Smooth muscle cell (in vitro differentiated cells): ENCODE measurements around the gene NFKB2. TPM values are rescaled to one million over a fixed set of nuclear protein-coding genes. Genes with fewer than 3 reads are reported as not detected.
A peak's percentile ranks its signal among the peaks of the same experiment; 100 is the strongest.

Source experiments
- DNase-seq: peaks from one replicate; lab custom pipeline; 2025; ENCODE audit not compliant: unreplicated experiment; lab: John Stamatoyannopoulos, UW
- H2AFZ ChIP-seq: fragments of 200-600 bp; sonication (generic); 2 replicates; pipeline ENCODE4 v1.6.0; 2016; ENCODE audit warnings: antibody characterized with exemption, low read depth, mild to moderate bottlenecking
- H3F3A ChIP-seq: fragments of 200-600 bp; sonication (generic); 2 replicates; pipeline ENCODE4 v1.6.0; 2017; ENCODE audit warnings: antibody characterized with exemption, low read depth
- H3K27ac ChIP-seq: fragments of 200-600 bp; sonication (generic); 2 replicates; pipeline ENCODE4 v1.5.1; 2016; ENCODE audit warnings: low read depth, mild to moderate bottlenecking
- H3K27me3 ChIP-seq: fragments of 200-600 bp; sonication (generic); 2 replicates; pipeline ENCODE4 v1.6.1; 2016; ENCODE audit warnings: low read depth, mild to moderate bottlenecking
- H3K36me3 ChIP-seq: fragments of 200-600 bp; sonication (generic); 2 replicates; pipeline ENCODE4 v1.5.1; 2016; ENCODE audit warnings: low read depth
- H3K4me1 ChIP-seq: fragments of 200-600 bp; sonication (generic); 2 replicates; pipeline ENCODE4 v1.5.1; 2016; ENCODE audit warnings: low read depth
- H3K4me2 ChIP-seq: fragments of 200-600 bp; sonication (generic); 2 replicates; pipeline ENCODE4 v1.6.0; 2016; ENCODE audit warnings: mild to moderate bottlenecking
- H3K4me3 ChIP-seq: fragments of 200-600 bp; sonication (generic); 2 replicates; pipeline ENCODE4 v1.5.1; 2016; ENCODE audit warnings: mild to moderate bottlenecking
- H3K79me2 ChIP-seq: fragments of 200-600 bp; sonication (generic); 2 replicates; pipeline ENCODE4 v1.6.0; 2016; ENCODE audit warnings: low read depth, mild to moderate bottlenecking
- H3K9ac ChIP-seq: fragments of 200-600 bp; sonication (generic); 2 replicates; pipeline ENCODE4 v1.6.0; 2016; ENCODE audit warnings: low read depth
- H3K9me3 ChIP-seq: fragments of 200-600 bp; sonication (generic); replicated peaks from 2 replicates; pipeline ENCODE4 v1.5.1; 2016; ENCODE audit warnings: low read depth
- H4K20me1 ChIP-seq: fragments of 200-600 bp; sonication (generic); 2 replicates; pipeline ENCODE4 v1.6.0; 2016; ENCODE audit warnings: low read depth
- CTCF ChIP-seq: fragments of 200-600 bp; sonication (generic); IDR thresholded peaks from 2 replicates; pipeline ENCODE4 v1.5.1; 2017; ENCODE audit warnings: borderline replicate concordance, mild to moderate bottlenecking, antibody characterized with exemption; ENCODE audit not compliant: insufficient read depth, poor library complexity, severe bottlenecking
- WGBS: methylation state at CpG from one replicate; pipeline ENCODE4 v1.1.7; 2016; ENCODE audit warnings: low lambda C conversion rate; 5-methylcytosine and 5-hydroxymethylcytosine counted together
- polyA plus RNA-seq: library from polyadenylated mRNA; unstranded; fragments of >200 nt; fragmentation: Nextera tagmentation; extraction: Ambion mirVana; gene quantifications from 2 replicates; pipeline ENCODE4 v1.2.1, GENCODE V29; 2016
- total RNA-seq: library from RNA; depleted of rRNA; stranded (reverse); fragments of >200 nt; gene quantifications from 2 replicates; pipeline ENCODE4 v1.2.3, GENCODE V29; 2014

The NFKB2 gene
- total and polyA plus RNA-seq, 2 experiments from 2014 or later: 32.6 to 38.1 TPM

GRCh38 chr10:102404361-102405107, 9.0 kb downstream of the NFKB2 start:
- peaks cover 8% of the 10 kb centered on the region for H4K20me1 ChIP-seq
- TF ChIP-seq CTCF: no peak
- H3K9me3 ChIP-seq: no peaks in the 10 kb centered on the region
- no peaks in the 10 kb centered on the region for H3K36me3 ChIP-seq
- H3F3A ChIP-seq: no peaks in the 10 kb centered on the region
- DNase-seq: no peak
- peaks cover 2% of the 10 kb centered on the region for H3K4me1 ChIP-seq
- H2AFZ ChIP-seq: no peak overlapping the region
- H3K9ac ChIP-seq: no peak overlapping the region
- 97% methylated on average over 14 of the region's 17 CpGs for WGBS
- H3K4me2 ChIP-seq: no peak overlapping the region
- H3K27me3 ChIP-seq: no peaks in the 10 kb centered on the region
- H3K27ac ChIP-seq: no peak overlapping the region
- H3K79me2 ChIP-seq: no peaks in the 10 kb centered on the region
- H3K4me3 ChIP-seq: no peak overlapping the region

DNA sequence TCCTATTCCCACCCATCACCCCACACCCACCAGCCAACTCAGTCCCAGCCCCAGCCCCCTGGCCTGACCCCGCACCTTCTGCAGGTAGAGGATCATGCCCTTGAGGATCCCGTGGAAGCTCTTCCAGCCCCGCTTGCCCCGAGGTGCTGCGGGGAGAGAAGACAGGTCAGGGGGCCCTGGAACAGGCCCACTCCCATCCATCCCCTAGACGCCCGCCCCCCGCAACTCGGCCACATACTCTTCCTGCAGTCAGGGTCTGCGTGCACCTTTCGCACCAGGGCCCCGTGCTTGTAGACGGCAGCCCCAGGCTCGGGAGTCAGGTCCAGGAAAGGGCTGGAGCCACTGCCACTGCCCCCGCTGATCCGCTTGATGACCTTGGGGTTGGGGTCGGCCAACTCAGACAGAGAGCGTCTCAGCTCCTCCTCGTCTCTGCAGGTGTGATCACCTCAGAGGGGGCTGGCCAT, 9.6 kb downstream of the NFKB2 start:
- Histone ChIP-seq H3K79me2 (no peaks in the 10 kb centered on the region), H3K4me1 (peaks cover 8% of the 10 kb centered on the region), H3K36me3 (no peaks in the 10 kb centered on the region), H3K27me3 (no peaks in the 10 kb centered on the region), H3K9me3 (no peaks in the 10 kb centered on the region), H3K27ac (no peak overlapping the region), H3K4me3 (no peak overlapping the region), H3K4me2 (no peak overlapping the region), H4K20me1 (peaks cover 8% of the 10 kb centered on the region), H2AFZ (no peak overlapping the region), H3F3A (no peaks in the 10 kb centered on the region), H3K9ac (no peak overlapping the region)
- 91% methylated on average over 19 of the region's 19 CpGs for WGBS
- DNase-seq: no peak
- no peak for TF ChIP-seq CTCF

GRCh38 chr10:102405632-102406031, 10.1 kb downstream of the NFKB2 start:
- no peak for DNase-seq
- H3F3A ChIP-seq: no peaks in the 10 kb centered on the region
- H3K27me3 ChIP-seq: no peaks in the 10 kb centered on the region
- TF ChIP-seq CTCF: no peak
- H3K4me1 ChIP-seq: peaks cover 13% of the 10 kb centered on the region
- no peak overlapping the region for H3K27ac ChIP-seq
- no peak overlapping the region for H3K9ac ChIP-seq
- no peak overlapping the region for H3K4me2 ChIP-seq
- peaks cover 8% of the 10 kb centered on the region for H4K20me1 ChIP-seq
- WGBS: 84% methylated on average over 6 of the region's 6 CpGs
- no peaks in the 10 kb centered on the region for H3K9me3 ChIP-seq
- H3K79me2 ChIP-seq: no peaks in the 10 kb centered on the region
- no peak overlapping the region for H3K4me3 ChIP-seq
- no peak overlapping the region for H2AFZ ChIP-seq
- H3K36me3 ChIP-seq: no peaks in the 10 kb centered on the region

- H3K9me3 ChIP-seq: no peaks in the 10 kb centered on the region
- no peak overlapping the region for H2AFZ ChIP-seq
- peaks cover 16% of the 10 kb centered on the region for H3K4me1 ChIP-seq
- no peak for DNase-seq
- peaks cover 8% of the 10 kb centered on the region for H4K20me1 ChIP-seq
- TF ChIP-seq CTCF: no peak
- H3K27ac ChIP-seq: peak overlapping the region; percentile 58
- WGBS: no CpG with 5 or more reads among the region's 2 CpGs
- no peak overlapping the region for H3K9ac ChIP-seq
- H3K4me3 ChIP-seq: no peak overlapping the region
- H3F3A ChIP-seq: no peaks in the 10 kb centered on the region
- no peaks in the 10 kb centered on the region for H3K79me2 ChIP-seq
- H3K36me3 ChIP-seq: no peaks in the 10 kb centered on the region
- H3K4me2 ChIP-seq: no peak overlapping the region
- H3K27me3 ChIP-seq: no peaks in the 10 kb centered on the region
Observed at GRCh38 chr10:102406815-102407214, 11.3 kb downstream of the NFKB2 start.
